GM04503 (cell line): ENCODE data around the gene KHDRBS1.
A peak's percentile ranks its signal among the peaks of the same experiment; 100 is the strongest.
"Not testable (repeated sequence)": the region's sequence is repeated elsewhere in the genome, so short reads cannot be mapped to it uniquely, and the experiment has no call there.

ENCODE experiments used
- DNase-seq: peaks from one replicate; pipeline ENCODE4 v3.0.0-alpha.2; 2012; ENCODE audit warnings: low read depth

KHDRBS1 gene

DNA sequence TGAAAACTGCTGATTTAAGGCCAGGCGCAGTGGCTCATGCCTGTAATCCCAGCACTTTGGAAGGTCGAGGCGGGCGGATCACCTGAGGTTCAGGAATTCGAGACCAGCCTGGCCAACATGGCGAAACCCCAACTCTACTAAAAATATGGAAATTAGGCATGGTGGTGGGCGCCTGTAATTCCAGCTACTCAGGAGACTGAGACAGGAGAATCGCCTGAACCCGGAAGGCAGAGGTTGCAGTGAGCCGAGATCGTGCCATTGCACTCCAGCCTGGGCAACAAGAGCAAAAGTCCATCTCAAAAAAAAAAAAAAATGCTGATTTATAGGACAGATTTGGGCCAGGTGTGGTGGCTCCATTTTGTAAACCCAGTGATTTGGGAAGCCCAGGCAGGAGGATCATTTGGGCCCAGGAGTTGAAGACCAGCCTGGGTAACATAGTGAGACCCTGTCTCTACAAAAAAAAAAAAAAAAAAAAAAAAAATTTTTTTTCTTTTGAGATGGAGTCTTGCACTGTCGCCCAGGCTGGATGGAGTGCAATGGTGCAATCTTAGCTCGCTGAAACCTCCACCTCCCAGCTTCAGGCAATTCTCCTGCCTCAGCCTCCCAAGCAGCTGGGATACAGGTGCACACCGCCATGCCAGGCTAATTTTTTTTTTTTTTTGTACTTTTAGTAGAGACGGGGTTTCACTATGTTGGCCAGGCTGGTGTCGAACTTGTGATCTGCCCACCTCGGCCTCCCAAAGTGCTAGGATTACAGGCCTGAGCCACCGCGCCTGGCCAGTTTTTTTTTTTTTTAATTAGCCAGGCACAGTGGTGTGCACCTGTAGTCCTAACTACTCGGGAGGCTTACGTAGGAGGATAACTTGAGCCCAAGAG lies 52.2 kb downstream of the KHDRBS1 start:
- DNase-seq: not testable (repeated sequence)

DNA sequence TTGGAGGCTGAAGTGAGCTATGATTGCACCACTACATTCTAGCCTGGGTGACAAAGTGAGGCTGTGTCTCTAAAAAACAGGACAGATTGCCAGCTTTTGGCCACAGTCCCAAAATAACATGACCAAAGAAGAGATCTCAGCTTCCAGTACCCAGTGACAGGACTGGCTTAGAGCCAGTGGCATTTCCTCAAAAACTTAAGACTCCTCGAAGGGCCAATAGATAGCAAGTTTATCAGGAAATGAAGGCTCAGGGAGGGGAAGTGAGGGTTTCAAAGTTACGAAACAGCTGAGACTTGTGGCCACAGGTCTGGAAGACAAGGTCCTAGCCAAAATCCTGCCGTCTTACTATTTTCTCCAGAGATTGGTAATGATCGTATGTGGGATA lies 52.8 kb downstream of the KHDRBS1 start:
- DNase-seq: peak; percentile 66

DNA sequence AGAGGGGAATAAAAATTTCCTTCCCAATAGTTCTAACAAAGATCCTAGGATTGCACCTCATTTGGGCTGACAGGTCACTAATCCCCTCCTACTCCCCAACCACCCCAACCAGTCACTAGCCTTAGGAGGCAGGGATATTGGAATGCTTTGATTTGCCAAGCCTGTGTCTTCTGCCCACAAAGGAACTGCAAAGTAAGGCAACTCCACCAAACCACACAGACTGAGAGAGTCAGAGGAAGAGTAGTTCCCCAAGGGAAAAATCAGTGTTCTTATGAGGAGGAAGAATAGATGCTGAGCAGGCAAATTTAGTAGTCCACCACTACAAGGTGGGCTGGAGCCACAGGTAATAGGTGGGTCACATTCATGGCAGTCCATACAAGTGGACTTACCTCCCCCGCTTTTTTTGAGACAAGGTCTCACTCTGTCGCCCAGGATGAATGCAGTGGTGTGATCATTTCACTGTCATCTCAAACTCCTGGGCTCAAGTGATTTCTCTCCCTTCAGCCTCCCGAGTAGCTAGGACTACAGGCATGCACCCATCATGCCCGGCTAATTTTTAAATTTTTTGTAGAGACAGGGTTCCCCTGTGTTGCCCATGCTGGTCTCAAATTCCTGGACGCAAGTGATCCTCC lies 55.4 kb downstream of the KHDRBS1 start:
- DNase-seq: peak; percentile 55

DNA sequence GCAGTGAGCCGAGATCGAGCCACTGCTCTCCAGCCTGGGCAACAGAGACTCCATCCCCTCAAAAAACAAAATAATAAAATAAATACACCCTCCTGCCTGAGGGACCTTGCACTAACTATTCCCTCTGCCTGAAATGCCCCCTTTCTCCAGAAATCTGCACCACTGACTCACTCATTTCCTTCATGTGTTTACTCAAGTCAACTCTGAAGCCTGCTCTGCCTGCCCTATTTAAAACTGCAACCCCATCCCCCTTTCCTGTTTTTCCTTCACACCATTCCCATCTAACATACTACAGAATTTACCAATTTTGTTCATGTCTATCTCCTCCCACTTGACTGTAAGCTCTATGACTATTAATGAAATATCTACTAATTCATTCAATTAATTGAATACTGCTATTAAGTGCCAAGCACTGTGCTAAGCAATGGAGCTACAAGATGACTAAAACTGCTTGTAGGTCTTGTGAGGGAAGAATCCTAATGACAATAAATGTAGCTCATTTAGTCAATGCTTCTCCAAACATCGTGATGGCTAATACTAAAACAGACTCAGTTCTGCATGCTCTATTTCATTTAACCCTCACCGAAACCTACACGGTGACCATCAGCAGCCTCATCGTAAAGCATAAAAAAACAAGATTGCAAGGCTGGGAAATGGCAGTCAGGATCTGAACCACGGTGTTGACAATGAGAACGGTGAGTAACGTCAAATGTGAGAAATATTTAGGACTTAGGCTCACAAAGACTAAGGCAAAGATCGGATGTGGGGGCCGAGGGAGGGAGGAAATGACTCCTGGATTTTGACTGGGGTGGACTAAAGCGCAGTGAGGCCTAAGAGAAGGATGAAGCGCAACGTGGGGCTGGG lies 58.3 kb downstream of the KHDRBS1 start:
- no peak for DNase-seq

DNA sequence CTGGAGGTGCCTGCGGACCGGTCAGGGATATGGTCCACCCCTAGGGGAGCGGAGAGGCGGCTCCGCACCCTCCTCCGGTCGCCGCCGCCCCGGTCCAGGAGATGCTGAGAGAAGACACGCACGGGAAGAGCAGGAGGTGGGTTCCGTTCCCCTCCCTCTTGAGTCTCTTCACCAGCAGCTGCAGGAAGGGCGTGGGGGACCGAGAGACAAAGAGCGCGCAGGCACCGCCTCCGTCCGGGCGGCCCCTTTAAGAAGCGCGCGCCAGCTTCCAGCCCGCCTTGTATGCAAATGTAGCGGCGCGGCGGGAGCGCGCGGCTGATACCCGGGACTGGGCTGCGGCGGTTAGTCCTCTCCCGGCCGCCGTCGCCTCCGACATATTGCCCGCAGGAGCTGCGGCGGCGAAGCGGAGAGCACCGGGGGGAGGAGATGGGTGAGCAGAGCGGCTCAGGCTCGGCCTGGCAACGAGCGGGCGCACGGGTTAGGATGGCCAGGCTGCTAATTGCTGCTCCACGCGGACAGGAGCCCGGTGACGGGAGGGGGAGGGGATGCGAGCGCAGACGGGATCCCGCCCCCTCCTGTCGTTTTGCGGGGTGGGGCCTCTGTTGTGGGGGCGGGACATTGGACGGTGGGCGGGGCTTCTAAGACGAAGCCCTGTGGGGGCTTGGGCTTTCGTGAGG lies 59.1 kb downstream of the KHDRBS1 start, which contains the start of gene TMEM39B:
TMEM39B (plus strand) TSS at position 318 of the 677 bp plus-strand sequence; CDS start at position 427, 109 bp downstream.
- peak; percentile 54 for DNase-seq

DNA sequence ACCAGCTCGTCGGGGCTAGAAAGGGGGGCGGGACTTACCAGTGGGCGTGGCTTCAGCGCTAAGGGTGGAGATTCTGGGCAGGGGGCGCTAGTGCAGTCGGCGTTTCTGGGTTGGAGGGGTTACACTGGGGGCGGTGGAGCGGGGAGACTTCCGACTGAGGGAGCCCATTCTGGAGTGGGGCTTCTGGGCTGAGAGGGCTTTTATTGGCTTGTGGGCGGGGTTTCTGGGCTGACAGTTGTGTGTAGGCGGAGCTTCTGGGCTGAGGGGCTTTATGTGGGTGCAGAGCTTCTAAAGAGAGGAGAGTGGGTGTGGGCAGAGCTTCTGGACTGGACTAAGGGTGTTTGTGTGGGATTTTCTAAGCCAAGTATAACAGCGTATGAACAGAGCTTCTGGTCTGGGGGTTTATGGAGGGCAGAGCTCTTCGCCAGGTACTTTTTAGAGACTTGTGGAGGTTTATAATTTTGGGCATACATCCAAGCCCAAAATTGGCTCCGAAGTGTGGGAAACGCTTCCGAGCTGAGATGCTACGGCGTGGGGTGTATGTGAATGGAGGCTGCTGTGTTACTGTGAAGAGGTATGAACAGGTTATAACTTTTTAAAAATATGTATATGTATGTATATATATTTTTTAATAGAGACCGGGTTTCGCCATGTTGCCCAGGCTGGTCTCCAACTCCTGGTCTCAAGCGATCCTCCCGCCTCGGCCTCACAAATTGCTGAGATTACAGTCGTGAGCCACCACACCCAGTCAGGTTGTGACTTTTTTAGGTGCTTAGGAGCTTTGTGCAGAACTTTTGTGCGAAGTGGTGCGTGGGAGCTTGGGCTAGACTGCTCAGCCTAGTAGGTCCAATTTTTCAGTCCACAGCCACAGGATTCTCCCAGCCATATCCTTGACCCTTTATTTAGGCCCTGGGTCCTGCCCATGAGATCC lies 59.9 kb downstream of the KHDRBS1 start:
- DNase-seq: no peak

DNA sequence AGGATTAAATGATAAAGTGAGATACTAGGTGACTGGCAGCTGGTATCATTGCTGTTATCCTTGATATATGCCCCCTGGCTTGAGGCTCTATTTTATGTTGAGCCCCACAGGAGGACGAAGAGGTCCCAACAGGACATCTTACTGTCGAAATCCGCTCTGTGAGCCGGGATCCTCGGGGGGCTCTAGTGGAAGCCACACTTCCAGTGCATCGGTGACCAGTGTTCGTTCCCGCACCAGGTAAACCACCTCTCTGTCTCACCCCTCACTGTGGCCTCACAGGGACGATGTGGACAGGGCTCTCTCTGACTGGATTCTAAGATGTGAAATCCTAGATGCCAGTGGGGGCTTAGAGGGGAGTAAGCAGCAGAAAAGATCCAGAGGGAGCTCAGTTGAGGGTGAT lies 61.2 kb downstream of the KHDRBS1 start:
- no peak for DNase-seq

DNA sequence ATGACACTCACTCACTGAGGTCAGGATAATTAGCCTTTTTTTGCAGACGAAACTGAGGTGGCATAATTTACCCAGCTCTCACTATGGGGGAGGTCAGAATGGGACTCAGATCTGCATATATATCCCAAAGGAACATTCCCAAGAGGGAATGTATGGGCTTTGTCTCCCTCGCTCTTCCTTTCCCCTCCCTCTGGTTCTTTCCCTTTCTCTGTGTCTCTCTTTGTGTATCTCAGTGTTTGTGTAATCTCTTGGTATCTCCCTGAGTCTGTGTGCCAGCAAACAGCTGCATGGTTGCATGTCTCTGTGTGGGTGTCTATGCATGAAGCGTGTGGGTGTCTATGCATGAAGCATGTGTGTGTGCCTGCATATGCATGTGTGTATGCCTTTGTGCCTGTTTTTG lies 63.8 kb downstream of the KHDRBS1 start:
- DNase-seq: no peak

DNA sequence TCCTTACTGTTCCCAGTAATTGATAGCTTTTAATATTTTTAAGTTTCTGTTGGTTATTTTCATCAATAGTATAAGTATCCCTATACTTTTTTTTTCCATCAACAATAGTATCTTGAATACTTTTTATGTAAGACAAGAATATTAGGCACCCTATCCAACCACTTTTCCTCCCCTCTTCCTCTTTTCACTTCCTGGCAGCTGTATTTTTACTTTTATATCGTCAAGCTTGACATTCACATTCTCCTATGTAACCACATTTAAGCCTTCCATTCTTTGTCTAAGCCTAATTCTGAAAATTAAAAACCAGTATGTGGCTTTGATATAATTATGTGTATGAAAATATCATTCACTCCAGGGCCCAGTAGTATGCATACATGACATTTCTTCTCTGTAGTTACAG lies 68.4 kb downstream of the KHDRBS1 start:
- no peak for DNase-seq

DNA sequence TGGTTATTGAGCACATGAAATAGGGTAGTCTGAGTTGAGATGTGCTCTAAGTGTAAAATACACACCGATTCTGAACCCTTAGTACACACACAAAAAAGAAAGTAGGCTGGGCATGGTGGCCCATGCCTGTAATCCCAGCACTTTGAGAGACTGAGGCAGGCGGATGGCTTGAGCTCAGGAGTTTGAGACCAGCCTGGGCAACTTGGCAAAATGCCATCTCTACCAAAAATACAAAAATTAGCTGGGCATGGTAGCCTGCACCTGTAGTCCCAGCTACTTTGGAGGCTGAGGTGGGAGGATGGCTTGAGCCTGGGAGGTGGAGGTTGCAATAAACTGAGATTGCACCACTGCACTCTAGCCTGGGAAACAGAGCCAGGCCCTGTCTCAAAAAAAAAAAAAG lies 72.7 kb downstream of the KHDRBS1 start:
- DNase-seq: not testable (repeated sequence)

DNA sequence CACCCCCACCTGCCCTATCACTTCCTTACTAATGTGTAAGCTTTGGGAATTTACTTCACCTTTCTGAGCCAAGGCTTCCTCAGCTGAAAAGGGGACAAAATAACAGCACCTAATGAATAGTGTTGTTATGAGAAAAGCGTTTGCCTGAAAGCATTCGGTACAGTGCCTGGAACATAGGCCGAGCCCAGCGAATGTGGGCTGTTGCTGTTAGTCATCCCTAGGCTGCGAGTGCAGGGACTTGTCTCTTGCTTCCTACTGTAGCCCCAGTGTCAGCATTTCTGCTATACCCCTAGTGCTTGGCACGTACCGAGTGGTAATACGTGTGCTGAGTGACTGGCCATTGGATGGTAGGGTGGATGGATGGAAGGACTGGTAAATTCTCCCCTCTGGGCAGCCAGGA lies 77.5 kb downstream of the KHDRBS1 start:
- DNase-seq: no peak

DNA sequence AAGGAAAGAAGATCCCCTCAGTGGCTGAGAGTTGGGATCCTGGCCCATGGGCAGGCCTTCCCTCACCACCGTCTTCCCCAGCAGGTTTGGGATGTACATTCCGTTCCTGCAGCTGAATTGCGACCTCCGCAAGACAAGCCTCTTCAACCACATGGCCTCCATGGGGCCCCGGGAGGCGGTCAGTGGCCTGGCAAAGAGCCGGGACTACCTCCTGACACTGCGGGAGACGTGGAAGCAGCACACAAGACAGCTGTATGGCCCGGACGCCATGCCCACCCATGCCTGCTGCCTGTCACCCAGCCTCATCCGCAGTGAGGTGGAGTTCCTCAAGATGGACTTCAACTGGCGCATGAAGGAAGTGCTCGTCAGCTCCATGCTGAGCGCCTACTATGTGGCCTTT lies 77.9 kb downstream of the KHDRBS1 start:
- DNase-seq: no peak
